Hepatocyte (in vitro differentiated cells): ENCODE measurements around the gene DISP2.

Experiments
- EZH2phosphoT487 ChIP-seq: fragments of 200-600 bp; sonication (generic); IDR thresholded peaks from one replicate; pipeline ENCODE4 v1.6.1; 2018; ENCODE audit warnings: antibody characterized with exemption, mild to moderate bottlenecking, low read depth, moderate library complexity; ENCODE audit not compliant: unreplicated experiment, severe bottlenecking
- TF ChIP-seq, protein P1 (sequence below): fragments of 200-600 bp; sonication (generic); IDR thresholded peaks from 2 replicates; pipeline ENCODE4 v1.5.1; 2016; ENCODE audit warnings: antibody characterized with exemption, mild to moderate bottlenecking; ENCODE audit not compliant: poor library complexity

DNA sequence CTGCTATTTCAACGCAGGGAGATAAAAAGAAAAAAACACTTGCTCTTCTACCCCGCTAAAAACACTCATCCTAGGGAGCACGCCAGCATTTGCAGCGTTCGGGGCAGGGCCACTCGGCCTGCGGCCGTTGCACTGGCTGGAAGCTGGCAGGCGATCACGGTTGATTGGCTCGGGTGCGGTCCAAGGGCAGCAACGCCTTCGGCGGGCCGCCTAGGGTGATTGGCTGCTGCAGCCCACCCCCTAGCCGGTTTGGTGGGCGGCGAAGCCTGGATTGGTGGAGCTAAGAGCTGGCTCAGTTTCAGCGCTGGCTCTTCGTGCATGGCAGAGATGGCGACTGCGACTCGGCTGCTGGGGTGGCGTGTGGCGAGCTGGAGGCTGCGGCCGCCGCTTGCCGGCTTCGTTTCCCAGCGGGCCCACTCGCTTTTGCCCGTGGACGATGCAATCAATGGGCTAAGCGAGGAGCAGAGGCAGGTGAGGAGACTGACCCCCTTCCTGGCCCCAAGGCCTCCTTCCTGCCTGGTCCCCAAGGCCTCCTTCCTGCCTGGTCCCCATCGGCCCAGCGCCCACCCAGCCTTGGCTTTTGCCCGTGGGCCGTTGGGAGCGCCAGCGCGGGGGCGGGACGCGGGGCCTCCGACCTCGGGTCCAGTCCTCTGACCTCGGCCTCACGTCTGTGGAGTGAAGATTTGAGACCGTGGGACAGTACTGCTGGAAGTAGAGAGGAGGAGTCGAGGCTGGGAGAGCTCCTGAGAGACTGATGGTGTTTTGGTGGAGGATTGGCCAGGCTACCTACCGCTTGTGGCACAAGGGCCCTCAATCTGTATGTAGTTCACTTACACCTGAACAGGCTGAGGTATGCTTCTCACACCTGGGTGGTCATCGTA, 47.7 kb downstream of the DISP2 start, which contains the start of gene IVD:
- TF ChIP-seq, protein P1, sequence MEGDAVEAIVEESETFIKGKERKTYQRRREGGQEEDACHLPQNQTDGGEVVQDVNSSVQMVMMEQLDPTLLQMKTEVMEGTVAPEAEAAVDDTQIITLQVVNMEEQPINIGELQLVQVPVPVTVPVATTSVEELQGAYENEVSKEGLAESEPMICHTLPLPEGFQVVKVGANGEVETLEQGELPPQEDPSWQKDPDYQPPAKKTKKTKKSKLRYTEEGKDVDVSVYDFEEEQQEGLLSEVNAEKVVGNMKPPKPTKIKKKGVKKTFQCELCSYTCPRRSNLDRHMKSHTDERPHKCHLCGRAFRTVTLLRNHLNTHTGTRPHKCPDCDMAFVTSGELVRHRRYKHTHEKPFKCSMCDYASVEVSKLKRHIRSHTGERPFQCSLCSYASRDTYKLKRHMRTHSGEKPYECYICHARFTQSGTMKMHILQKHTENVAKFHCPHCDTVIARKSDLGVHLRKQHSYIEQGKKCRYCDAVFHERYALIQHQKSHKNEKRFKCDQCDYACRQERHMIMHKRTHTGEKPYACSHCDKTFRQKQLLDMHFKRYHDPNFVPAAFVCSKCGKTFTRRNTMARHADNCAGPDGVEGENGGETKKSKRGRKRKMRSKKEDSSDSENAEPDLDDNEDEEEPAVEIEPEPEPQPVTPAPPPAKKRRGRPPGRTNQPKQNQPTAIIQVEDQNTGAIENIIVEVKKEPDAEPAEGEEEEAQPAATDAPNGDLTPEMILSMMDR = no peak
- no peak for TF ChIP-seq EZH2phosphoT487
